ENCODE results near the gene ERG28. TPM values are rescaled to one million over a fixed set of nuclear protein-coding genes. Genes with fewer than 3 reads are reported as not detected.

Gene ERG28
- total RNA-seq, 1 experiment from 2014 or later = 18.4 TPM

DNA sequence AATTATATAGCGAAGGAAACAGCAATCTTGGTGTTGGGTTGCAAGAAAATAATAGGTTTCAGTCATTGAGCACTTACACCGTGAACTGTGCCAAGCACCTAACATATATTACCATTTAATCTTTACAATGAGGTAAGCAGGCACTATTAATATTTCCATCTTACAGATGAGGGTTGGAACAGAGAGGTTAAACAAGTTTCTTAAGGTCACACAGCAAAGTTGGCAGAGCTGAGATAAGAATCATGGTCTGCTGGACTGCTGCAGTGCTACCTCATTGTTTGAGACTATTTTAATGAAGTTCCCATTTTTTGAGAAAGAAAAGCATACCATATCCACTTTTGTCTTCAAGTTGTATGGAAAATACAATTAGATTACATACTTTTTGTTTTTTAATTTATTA is 1.7 kb downstream of the ERG28 start:
- no peak overlapping the region for H2AFZ ChIP-seq (ENCODE audit: low read depth, low read length, poor library complexity, severe bottlenecking)
- no peak for TF ChIP-seq SP1 (IDR thresholded peaks at IDR 0.05; ENCODE audit: low read depth)
- TF ChIP-seq EGR1 (IDR thresholded peaks at IDR 0.05; ENCODE audit: low read depth) = no peak
- TF ChIP-seq ZFX (IDR thresholded peaks at IDR 0.05) = no peak
- no peak for TF ChIP-seq YY1 (IDR thresholded peaks at IDR 0.05; ENCODE audit: extremely low read depth, insufficient replicate concordance, low read depth, low read length)
- no peak for TF ChIP-seq SIN3A (IDR thresholded peaks at IDR 0.05; ENCODE audit: low read depth)
- no peak for TF ChIP-seq SRF (IDR thresholded peaks at IDR 0.05; ENCODE audit: low read depth)
- no peak for TF ChIP-seq EZH2 (IDR thresholded peaks at IDR 0.05)
- TF ChIP-seq CBX3 (IDR thresholded peaks at IDR 0.05; ENCODE audit: low read depth) = no peak
- no peak for TF ChIP-seq ELF1 (IDR thresholded peaks at IDR 0.05; ENCODE audit: borderline replicate concordance, low read depth)
- TF ChIP-seq, protein P1, sequence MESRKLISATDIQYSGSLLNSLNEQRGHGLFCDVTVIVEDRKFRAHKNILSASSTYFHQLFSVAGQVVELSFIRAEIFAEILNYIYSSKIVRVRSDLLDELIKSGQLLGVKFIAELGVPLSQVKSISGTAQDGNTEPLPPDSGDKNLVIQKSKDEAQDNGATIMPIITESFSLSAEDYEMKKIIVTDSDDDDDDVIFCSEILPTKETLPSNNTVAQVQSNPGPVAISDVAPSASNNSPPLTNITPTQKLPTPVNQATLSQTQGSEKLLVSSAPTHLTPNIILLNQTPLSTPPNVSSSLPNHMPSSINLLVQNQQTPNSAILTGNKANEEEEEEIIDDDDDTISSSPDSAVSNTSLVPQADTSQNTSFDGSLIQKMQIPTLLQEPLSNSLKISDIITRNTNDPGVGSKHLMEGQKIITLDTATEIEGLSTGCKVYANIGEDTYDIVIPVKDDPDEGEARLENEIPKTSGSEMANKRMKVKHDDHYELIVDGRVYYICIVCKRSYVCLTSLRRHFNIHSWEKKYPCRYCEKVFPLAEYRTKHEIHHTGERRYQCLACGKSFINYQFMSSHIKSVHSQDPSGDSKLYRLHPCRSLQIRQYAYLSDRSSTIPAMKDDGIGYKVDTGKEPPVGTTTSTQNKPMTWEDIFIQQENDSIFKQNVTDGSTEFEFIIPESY (IDR thresholded peaks at IDR 0.05; ENCODE audit: extremely low read depth, insufficient replicate concordance, low read length) = no peak
- TF ChIP-seq, protein P2, sequence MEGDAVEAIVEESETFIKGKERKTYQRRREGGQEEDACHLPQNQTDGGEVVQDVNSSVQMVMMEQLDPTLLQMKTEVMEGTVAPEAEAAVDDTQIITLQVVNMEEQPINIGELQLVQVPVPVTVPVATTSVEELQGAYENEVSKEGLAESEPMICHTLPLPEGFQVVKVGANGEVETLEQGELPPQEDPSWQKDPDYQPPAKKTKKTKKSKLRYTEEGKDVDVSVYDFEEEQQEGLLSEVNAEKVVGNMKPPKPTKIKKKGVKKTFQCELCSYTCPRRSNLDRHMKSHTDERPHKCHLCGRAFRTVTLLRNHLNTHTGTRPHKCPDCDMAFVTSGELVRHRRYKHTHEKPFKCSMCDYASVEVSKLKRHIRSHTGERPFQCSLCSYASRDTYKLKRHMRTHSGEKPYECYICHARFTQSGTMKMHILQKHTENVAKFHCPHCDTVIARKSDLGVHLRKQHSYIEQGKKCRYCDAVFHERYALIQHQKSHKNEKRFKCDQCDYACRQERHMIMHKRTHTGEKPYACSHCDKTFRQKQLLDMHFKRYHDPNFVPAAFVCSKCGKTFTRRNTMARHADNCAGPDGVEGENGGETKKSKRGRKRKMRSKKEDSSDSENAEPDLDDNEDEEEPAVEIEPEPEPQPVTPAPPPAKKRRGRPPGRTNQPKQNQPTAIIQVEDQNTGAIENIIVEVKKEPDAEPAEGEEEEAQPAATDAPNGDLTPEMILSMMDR (IDR thresholded peaks at IDR 0.05 in 2 of 3, conservative IDR thresholded peaks at IDR 0.05 in 1 of 3; ENCODE audit: borderline replicate concordance in 1 of 3, insufficient read depth in 1 of 3, low read depth in 2 of 3, low read length in 2 of 3) = no peak
- TF ChIP-seq CEBPB (IDR thresholded peaks at IDR 0.05; ENCODE audit: low read depth) = no peak
- no peak for TF ChIP-seq TCF7L2 (IDR thresholded peaks at IDR 0.05; ENCODE audit: borderline replicate concordance, extremely low read depth, insufficient read depth, insufficient read length)
- TF ChIP-seq, protein P3, sequence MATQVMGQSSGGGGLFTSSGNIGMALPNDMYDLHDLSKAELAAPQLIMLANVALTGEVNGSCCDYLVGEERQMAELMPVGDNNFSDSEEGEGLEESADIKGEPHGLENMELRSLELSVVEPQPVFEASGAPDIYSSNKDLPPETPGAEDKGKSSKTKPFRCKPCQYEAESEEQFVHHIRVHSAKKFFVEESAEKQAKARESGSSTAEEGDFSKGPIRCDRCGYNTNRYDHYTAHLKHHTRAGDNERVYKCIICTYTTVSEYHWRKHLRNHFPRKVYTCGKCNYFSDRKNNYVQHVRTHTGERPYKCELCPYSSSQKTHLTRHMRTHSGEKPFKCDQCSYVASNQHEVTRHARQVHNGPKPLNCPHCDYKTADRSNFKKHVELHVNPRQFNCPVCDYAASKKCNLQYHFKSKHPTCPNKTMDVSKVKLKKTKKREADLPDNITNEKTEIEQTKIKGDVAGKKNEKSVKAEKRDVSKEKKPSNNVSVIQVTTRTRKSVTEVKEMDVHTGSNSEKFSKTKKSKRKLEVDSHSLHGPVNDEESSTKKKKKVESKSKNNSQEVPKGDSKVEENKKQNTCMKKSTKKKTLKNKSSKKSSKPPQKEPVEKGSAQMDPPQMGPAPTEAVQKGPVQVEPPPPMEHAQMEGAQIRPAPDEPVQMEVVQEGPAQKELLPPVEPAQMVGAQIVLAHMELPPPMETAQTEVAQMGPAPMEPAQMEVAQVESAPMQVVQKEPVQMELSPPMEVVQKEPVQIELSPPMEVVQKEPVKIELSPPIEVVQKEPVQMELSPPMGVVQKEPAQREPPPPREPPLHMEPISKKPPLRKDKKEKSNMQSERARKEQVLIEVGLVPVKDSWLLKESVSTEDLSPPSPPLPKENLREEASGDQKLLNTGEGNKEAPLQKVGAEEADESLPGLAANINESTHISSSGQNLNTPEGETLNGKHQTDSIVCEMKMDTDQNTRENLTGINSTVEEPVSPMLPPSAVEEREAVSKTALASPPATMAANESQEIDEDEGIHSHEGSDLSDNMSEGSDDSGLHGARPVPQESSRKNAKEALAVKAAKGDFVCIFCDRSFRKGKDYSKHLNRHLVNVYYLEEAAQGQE (IDR thresholded peaks at IDR 0.05; ENCODE audit: low read depth) = no peak
- TF ChIP-seq POLR2AphosphoS5 (IDR thresholded peaks at IDR 0.05; ENCODE audit: low read depth, low read length) = no peak
- no peak for TF ChIP-seq JUND (IDR thresholded peaks at IDR 0.05)
- TF ChIP-seq POLR2A (IDR thresholded peaks at IDR 0.05; ENCODE audit: borderline replicate concordance, extremely low read depth, insufficient read depth, insufficient read length) = no peak
- intact Hi-C loops (cut with micrococcal nuclease) = no loop called here
- ATAC-seq (no peak), DNase-seq (ENCODE audit: low read depth, low spot score) (no peak)
- peaks cover 28% of the 10 kb centered on the region for H3K79me2 ChIP-seq (ENCODE audit: insufficient read depth, low read length)
- no peaks in the 10 kb centered on the region for H3K9me2 ChIP-seq (ENCODE audit: insufficient read depth)
- RAD21 ChIA-PET (ENCODE audit: low non-redundant PET in 1 of 2, low total read pairs in 2 of 2, uncharacterized antibody in 2 of 2, unreplicated experiment in 2 of 2) = interaction anchor here in 1 of 2 experiments (1.3 kb wide), 1 partner anchor 81 kb away, joined by 3 read pairs; no protein-coding TSS in a partner anchor
- H3K27ac ChIP-seq (ENCODE audit: low read depth, low read length) = no peak overlapping the region
- CTCF ChIA-PET = no interaction called here
- H3K9ac ChIP-seq (ENCODE audit: low read length) = no peak overlapping the region
- H4K20me1 ChIP-seq (ENCODE audit: insufficient read depth) = no peaks in the 10 kb centered on the region
- peaks cover 0 to 9% of the 10 kb centered on the region in 2 experiments; a peak in 1 of 4 replicates for H3K36me3 ChIP-seq (ENCODE audit: control insufficient read depth in 1 of 2, insufficient read depth in 2 of 2, low read length in 2 of 2)
- H3K4me3 ChIP-seq (replicated peaks in 1 of 2; ENCODE audit: low read depth in 1 of 2, low read length in 2 of 2) = no peak overlapping the region
- H3K27me3 ChIP-seq (ENCODE audit: insufficient read depth, low read length) = no peaks in the 10 kb centered on the region
- no peaks in the 10 kb centered on the region for H3K9me3 ChIP-seq (ENCODE audit: control insufficient read depth in 1 of 2, insufficient read depth in 1 of 2, low read depth in 1 of 2, low read length in 2 of 2)
- H3K4me1 ChIP-seq (ENCODE audit: control insufficient read depth in 1 of 2, insufficient read depth in 2 of 2, low read length in 2 of 2) = peaks cover 3 to 10% of the 10 kb centered on the region in 2 experiments; a peak in 2 of 4 replicates
- POLR2A ChIA-PET = no interaction called here
- H3K4me2 ChIP-seq (ENCODE audit: low read length) = no peak overlapping the region
- no TSS peak for BruUV-seq (replicated peaks)
